Glomerular visceral epithelial cell (primary cell): ENCODE results near the gene BCL7C.

Experiments
- DNase-seq: peaks from one replicate; pipeline ENCODE4 v3.0.0-alpha.2; 2016; ENCODE audit errors: extremely low spot score

The BCL7C gene

DNA sequence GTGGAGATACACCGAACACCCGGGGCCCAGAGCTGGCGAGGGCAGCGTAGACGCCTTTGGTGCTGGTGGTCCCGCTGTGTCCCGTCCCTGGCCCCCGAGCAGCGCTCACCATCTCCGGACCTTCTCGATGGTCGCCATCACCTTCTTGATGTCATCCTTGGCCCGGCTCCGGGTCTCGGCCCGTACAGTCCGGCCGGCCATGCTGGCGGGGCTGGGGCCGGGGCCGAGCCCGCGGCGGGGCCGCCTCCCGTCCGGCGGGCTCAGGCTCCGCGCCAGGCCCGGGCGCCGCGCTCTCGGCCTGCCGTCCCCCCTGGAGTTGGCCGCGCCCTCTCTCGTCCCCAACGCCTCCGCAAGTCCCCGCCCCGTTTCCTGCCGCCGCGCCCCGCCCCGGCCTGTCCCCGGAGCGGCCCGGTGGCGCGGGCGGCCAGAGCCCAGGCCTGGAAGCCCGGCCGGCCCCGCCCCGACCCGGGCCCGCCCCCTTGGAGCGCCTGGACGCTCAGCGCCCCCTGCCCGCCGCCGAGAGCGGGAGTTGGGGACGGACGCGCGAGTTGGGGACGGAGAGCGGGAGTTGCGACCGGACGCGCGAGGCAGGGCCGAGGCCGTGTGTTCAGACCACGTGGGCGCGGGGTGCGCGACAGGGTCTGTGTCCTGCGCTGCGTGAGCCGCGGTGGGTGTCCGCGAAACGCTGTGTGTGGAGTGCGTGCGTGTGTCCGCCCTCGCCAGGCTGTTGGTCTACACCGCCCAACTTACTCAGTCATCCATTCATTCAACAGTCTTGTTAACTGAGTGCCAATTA, at the start of gene BCL7C:
TSS of gene BCL7C (minus strand) at position 334 of the 796 bp plus-strand sequence. CDS start at position 201, 133 bp downstream.
- DNase-seq, result peak; percentile 88

- no peak for DNase-seq
These were observed 48.5 kb upstream of the BCL7C start for GRCh38 chr16:30942426-30942806.

DNA sequence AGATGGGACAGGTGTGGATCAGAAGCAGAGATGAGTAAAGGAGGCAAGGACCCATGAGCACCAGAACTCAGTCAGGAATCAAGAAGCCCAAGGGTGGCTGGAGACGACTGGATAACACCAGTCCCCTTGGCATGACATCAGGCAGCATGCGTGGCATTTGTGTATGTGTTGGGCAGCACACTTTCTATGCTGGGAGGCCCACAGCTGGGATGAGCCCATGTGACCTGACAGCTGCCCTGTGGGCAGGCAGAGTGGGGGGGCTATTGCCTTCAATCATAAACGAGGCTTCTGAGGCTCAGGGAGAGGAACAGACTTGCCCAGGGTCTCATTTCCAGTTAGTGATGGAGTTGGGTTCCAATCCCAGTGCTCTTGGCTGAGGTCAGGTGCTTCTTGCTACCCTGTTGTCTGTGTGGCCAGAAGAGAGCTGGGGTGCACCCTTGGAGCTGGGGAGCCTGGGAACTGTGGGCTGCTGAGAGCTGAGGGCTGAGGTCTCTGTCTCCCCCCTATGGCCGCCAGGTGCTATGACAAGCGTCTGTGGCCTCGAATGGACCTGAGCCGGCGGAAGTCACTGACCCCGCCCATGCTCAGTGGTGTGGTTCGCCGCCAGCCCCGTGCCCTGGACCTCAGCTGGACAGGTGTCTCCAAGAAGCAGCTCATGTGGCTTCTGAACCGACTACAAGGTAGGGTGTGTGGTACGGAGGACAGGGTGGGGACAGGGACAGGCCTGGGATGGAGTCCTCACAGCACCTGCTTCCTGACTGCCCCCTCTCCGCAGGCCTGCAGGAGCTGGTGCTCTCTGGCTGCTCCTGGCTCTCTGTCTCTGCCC, 47.9 kb upstream of the BCL7C start:
- peak; percentile 79 for DNase-seq

- peak; percentile 43 for DNase-seq
These were observed 45.7 kb upstream of the BCL7C start for GRCh38 chr16:30939571-30939970.

DNA sequence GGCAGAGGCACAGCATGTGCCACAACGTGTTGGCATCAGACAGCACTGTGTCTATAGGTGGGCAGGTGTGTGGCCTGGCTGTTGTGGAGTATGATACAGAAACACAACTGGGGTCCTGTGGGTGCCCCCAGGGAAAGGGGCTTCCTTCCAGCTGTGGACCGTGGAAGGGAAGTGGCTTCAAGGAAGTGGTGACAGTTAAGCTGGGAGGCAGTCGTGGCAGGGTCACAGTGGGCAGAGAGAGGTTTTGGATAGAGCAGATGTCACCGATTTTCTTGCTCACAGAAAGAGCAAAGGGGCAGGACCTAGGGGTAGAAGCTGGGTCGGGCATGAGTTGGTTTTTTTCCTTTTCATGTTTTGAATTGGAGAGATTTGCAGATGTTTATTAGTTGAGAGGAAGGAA, 43.8 kb upstream of the BCL7C start:
- no peak for DNase-seq

DNA sequence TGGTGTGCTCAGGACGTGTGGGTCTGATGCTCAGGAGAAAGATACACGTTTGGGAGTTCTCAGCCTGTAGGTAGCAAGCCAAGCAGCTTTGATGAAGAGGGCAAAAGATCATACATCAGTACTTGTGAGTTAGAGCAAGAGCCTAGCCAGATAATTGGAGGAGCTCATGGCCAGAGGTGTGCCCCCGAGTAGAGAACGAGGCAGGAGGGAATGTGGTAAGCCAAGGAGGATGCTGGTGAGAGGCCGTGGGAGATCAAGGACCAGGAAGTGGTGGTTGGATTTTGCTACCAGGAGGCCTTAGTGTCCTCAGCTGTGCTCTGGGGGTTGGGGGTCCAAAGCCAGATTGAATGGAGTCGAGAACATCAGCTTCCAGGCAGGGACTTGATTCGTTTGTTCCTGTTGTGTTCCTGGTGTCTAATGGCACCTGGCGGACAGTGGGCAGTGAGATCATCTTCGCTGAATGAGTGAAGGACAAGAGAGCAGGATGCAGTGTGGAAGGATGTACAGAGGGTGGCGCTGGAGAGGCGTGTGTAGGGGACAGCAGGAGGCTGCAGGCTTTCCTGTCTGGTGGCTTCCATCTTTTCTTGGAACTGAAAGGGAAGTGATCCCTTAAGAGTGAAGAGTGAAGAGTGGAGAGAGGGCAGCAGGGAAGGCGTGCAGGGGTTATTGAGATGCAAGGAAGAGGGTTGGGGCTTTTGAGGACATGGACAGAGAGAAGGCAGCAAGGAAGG, 41.1 kb upstream of the BCL7C start:
- DNase-seq, result peak; percentile 31

DNA sequence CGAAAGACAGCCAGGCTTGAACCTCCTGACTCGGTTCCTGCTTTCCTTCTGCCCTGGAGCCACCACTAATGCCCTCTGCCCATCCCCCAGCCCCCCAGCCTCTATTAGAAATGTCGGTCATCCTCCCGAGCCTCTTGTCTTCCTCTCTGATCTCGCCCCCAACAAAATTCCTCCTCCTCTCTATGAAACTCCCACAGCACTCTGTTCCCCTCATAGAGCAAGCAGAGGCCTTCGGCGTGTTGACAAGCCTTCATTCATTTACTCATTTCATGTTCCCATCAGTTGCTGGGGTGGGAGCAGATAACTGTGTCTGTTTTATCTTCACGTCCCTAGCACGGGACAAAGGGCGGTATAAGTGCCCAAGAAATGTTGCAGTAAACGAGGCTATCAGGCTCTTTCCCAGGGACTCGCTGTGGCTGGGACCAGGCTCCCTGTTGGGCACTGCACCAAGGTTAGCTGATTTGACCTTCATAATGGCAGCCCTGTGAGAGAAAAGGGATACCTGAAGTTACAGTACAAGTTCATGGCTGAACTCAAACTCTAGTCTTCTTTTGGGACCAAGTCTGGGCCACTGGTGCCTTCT, 37.3 kb upstream of the BCL7C start:
- no peak for DNase-seq

DNA sequence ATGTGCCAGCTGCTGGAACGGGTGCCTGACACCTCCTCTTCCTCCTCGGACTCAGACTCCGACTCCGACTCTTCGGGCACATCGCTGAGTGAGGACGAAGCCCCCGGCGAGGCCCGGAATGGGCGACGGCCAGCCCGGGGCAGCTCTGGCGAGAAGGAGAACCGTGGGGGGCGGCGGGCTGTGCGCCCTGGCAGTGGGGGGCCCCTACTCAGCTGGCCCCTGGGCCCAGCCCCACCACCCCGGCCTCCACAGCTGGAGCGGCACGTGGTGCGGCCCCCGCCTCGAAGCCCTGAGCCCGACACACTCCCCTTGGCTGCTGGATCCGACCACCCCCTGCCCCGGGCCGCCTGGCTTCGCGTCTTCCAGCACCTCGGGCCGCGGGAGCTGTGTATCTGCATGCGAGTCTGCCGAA, 36.3 kb upstream of the BCL7C start:
- DNase-seq, result no peak

DNA sequence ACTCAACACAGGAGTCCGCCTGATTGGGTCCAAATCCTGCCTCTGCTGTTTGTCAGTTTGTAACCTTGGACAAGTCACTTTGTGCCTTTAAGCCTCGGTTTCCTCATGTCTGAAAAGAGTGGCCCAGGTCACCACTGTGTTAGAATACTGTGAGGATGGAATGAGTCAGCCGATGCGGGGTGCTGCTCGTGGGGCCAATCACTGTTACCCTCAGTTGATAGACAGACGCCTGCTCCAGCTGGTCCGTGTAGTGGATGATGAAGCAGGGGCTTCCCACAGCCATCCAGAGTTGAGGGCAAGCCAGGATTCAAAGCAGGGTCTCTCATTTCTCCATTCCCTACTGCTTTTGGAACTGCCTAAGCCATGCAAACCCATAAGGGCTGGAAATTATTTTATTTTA, 35.3 kb upstream of the BCL7C start:
- DNase-seq, result no peak

GRCh38 chr16:30928390-30928789, 34.5 kb upstream of the BCL7C start:
- DNase-seq, result no peak

- peak; percentile 19 for DNase-seq
These were observed 34.0 kb upstream of the BCL7C start for GRCh38 chr16:30927789-30928378.

GRCh38 chr16:30926937-30927788, 33.3 kb upstream of the BCL7C start:
- DNase-seq, result no peak

- DNase-seq, result no peak
These were observed 32.3 kb upstream of the BCL7C start for GRCh38 chr16:30925995-30926811.

DNA sequence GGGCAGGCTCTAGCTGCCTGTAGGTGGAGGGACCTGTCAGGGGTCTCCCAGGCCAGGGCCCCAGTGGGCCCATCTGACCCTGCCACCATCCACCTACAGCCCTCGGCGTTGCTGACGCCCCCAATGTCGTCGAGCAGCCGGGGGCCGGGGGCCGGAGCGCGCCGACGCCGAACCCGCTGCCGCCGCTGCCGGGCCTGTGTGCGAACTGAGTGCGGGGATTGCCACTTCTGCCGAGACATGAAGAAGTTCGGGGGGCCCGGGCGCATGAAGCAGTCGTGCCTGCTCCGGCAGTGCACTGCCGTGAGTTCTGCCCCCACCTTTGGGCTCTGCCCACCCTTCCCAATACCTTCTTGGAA, 31.7 kb upstream of the BCL7C start:
- DNase-seq, result no peak

GRCh38 chr16:30924913-30925631, 31.2 kb upstream of the BCL7C start:
- no peak for DNase-seq

GRCh38 chr16:30924076-30924912, 30.4 kb upstream of the BCL7C start:
- no peak for DNase-seq

DNA sequence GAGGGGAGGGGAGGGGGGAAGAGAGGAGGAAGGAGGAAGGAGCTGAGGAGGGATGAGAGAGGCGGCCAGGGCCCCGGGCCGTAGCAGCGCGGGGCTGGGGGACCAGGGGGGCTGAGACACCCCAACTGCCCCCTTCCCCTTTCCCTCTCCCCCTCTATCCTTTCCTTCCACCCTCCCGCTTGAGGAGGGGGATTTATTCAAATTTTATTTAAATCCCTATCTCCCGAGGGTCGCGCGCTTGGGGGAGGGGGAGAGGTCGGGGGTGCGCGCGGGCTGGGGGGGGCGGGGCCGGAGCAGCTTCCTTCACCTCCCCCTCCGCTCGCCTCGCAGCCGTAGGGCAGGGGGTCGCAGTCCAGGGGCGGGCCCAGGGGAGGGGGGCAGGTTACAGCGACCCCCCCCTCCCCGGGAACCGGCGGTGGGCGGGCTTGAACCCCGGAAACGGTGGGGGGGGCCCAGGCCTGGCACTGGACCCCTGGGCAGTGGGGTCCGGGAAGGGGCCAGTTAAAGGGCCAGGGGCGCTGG, 29.7 kb upstream of the BCL7C start, which contains the start of gene FBXL19:
TSS of gene FBXL19 (plus strand) at position 19 of the 522 bp plus-strand sequence. CDS start 2,183 bp downstream, outside the sequence.
- no peak for DNase-seq
